MM.1S (cell line): ENCODE measurements around the gene CHST9.

Experiments
- CTCF ChIP-seq: fragments of 300-600 bp; sonication (generic); IDR thresholded peaks from 2 replicates; pipeline ENCODE4 v1.5.1; 2016; ENCODE audit warnings: antibody characterized with exemption, low read length, mixed read lengths
- EZH2 ChIP-seq: fragments of 300-600 bp; sonication (generic); optimal IDR thresholded peaks from 2 replicates; pipeline ENCODE3; 2017; ENCODE audit warnings: low read depth, mild to moderate bottlenecking, antibody characterized with exemption, low read length, mixed read lengths
- EZH2phosphoT487 ChIP-seq: fragments of 300-600 bp; sonication (generic); IDR thresholded peaks from 2 replicates; pipeline ENCODE4 v1.6.1; 2018; ENCODE audit warnings: antibody characterized with exemption, low read length

GRCh38 chr18:27198036-27198435, 12.9 kb upstream of the CHST9 start:
- TF ChIP-seq CTCF: no peak
- no peak for TF ChIP-seq EZH2phosphoT487
- TF ChIP-seq EZH2: no peak
